ENCODE results near the gene ADGRB2.

DNA sequence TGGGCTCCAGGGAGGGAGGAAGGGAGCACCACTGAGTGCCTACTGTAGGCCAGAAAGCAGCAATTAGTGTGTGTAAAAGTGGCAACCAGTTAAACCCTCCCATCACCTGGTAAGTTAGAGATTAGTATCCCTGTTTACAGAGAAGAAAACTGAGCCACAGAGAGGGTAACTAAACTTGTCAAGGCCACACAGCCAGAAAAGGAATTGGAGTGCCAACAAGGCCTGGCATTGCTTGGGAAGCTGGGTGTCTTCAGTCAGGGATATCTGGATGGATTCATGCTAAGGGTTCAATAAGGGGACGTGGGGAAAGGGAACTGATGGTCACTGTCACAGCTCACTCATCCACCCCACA is 23.6 kb upstream of the ADGRB2 start:
- TF ChIP-seq, protein P1, sequence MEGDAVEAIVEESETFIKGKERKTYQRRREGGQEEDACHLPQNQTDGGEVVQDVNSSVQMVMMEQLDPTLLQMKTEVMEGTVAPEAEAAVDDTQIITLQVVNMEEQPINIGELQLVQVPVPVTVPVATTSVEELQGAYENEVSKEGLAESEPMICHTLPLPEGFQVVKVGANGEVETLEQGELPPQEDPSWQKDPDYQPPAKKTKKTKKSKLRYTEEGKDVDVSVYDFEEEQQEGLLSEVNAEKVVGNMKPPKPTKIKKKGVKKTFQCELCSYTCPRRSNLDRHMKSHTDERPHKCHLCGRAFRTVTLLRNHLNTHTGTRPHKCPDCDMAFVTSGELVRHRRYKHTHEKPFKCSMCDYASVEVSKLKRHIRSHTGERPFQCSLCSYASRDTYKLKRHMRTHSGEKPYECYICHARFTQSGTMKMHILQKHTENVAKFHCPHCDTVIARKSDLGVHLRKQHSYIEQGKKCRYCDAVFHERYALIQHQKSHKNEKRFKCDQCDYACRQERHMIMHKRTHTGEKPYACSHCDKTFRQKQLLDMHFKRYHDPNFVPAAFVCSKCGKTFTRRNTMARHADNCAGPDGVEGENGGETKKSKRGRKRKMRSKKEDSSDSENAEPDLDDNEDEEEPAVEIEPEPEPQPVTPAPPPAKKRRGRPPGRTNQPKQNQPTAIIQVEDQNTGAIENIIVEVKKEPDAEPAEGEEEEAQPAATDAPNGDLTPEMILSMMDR (IDR thresholded peaks at IDR 0.05; ENCODE audit: low read depth, low read length), result no peak
- no peak for TF ChIP-seq EZH2phosphoT487 (IDR thresholded peaks at IDR 0.05; ENCODE audit: low read depth)

Measured in OCI-LY3 (cell line).